MCF 10A (cell line): ENCODE results near the gene SMC1A. TPM values are rescaled to one million over a fixed set of nuclear protein-coding genes. Genes with fewer than 3 reads are reported as not detected.

Experiments
- BruUV-seq: library from RNA; stranded (reverse); fragments of 400-500 nt; replicated peaks from 2 replicates; lab custom pipeline; 2021; lab: Mats Ljungman, UMichigan
- CTCF ChIA-PET: fragments of 300-600 bp; sonication (Branson Sonifier 250); formaldehyde crosslinking; extraction: SDS; loops from one replicate; lab custom pipeline; 2021; ENCODE audit warnings: antibody characterized with exemption, inconsistent platforms; lab: Yijun Ruan, JAX
- POLR2A ChIA-PET: fragments of 300-600, 350-650 bp; sonication (Branson Sonifier 250); formaldehyde crosslinking; extraction: SDS; loops from one replicate; lab custom pipeline; 2020; ENCODE audit warnings: antibody characterized with exemption, inconsistent platforms; lab: Yijun Ruan, JAX
- DNase-seq: peaks from one replicate; pipeline ENCODE4 v3.0.0-alpha.2; 2018; ENCODE audit not compliant: unreplicated experiment
- H3K27ac Mint-ChIP-seq: one replicate; pipeline ENCODE4 v1.8.0; 2022; ENCODE audit warnings: mild to moderate bottlenecking, low read depth, mixed read lengths; ENCODE audit not compliant: unreplicated experiment
- H3K27me3 Mint-ChIP-seq: one replicate; pipeline ENCODE4 v1.8.0; 2022; ENCODE audit warnings: mixed read lengths; ENCODE audit not compliant: insufficient read depth, unreplicated experiment
- H3K36me3 Mint-ChIP-seq: one replicate; pipeline ENCODE4 v1.8.0; 2022; ENCODE audit warnings: mild to moderate bottlenecking, moderate library complexity, mixed read lengths; ENCODE audit not compliant: insufficient read depth, unreplicated experiment
- H3K4me1 Mint-ChIP-seq: one replicate; pipeline ENCODE4 v1.8.0; 2022; ENCODE audit warnings: mixed read lengths; ENCODE audit not compliant: insufficient read depth, unreplicated experiment
- H3K4me3 Mint-ChIP-seq: one replicate; pipeline ENCODE4 v1.8.0; 2022; ENCODE audit warnings: mild to moderate bottlenecking, moderate library complexity, mixed read lengths; ENCODE audit not compliant: unreplicated experiment
- H3K9me3 Mint-ChIP-seq: one replicate; pipeline ENCODE4 v1.8.0; 2022; ENCODE audit warnings: mixed read lengths; ENCODE audit not compliant: unreplicated experiment
- intact Hi-C: fragments of 100-400 bp; cut with micrococcal nuclease; formaldehyde crosslinking; loops from 2 replicates; pipeline ENCODE4 v1.14.1; 2022
- total RNA-seq: library from RNA; stranded (reverse); gene quantifications from 2 replicates; pipeline ENCODE4 v1.2.3, GENCODE V29; 2022
- TF ChIP-seq, protein P1 (sequence below): fragments of 200-600 bp; IDR thresholded peaks from one replicate; pipeline ENCODE4 v1.8.0; 2022; ENCODE audit warnings: antibody characterized with exemption, mild to moderate bottlenecking; ENCODE audit not compliant: unreplicated experiment

The SMC1A gene
- total RNA-seq, 1 experiment from 2014 or later, result 89.6 TPM

DNA sequence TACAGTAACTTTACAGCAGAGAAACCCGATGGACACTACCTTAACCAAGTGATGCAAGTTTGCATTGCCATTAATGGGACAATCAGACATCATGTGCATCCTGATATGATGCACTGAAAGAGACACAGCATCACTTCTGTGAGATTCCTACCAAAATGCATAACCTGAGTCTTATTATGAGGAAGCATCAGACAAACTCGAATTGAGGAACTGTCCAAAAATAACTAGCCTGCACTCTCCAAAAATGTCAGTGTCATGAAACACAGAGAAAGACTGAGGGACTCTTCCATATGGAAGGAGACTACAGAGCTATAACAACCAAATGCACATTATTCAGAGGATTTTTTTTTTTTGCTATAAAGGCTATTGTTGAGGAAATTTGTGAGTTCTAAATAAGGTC, 74.5 kb downstream of the SMC1A start:
- Mint-ChIP-seq H3K36me3 (no peaks in the 10 kb centered on the region), H3K9me3 (no peaks in the 10 kb centered on the region), H3K27ac (no peak overlapping the region), H3K4me3 (no peak overlapping the region), H3K4me1 (no peaks in the 10 kb centered on the region), H3K27me3 (peaks cover 24% of the 10 kb centered on the region)
- intact Hi-C loops, result no loop called here
- ChIA-PET CTCF (no interaction called here), POLR2A (no interaction called here)
- TF ChIP-seq, protein P1, sequence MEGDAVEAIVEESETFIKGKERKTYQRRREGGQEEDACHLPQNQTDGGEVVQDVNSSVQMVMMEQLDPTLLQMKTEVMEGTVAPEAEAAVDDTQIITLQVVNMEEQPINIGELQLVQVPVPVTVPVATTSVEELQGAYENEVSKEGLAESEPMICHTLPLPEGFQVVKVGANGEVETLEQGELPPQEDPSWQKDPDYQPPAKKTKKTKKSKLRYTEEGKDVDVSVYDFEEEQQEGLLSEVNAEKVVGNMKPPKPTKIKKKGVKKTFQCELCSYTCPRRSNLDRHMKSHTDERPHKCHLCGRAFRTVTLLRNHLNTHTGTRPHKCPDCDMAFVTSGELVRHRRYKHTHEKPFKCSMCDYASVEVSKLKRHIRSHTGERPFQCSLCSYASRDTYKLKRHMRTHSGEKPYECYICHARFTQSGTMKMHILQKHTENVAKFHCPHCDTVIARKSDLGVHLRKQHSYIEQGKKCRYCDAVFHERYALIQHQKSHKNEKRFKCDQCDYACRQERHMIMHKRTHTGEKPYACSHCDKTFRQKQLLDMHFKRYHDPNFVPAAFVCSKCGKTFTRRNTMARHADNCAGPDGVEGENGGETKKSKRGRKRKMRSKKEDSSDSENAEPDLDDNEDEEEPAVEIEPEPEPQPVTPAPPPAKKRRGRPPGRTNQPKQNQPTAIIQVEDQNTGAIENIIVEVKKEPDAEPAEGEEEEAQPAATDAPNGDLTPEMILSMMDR, result no peak
- DNase-seq, result no peak
- no TSS peak for BruUV-seq

DNA sequence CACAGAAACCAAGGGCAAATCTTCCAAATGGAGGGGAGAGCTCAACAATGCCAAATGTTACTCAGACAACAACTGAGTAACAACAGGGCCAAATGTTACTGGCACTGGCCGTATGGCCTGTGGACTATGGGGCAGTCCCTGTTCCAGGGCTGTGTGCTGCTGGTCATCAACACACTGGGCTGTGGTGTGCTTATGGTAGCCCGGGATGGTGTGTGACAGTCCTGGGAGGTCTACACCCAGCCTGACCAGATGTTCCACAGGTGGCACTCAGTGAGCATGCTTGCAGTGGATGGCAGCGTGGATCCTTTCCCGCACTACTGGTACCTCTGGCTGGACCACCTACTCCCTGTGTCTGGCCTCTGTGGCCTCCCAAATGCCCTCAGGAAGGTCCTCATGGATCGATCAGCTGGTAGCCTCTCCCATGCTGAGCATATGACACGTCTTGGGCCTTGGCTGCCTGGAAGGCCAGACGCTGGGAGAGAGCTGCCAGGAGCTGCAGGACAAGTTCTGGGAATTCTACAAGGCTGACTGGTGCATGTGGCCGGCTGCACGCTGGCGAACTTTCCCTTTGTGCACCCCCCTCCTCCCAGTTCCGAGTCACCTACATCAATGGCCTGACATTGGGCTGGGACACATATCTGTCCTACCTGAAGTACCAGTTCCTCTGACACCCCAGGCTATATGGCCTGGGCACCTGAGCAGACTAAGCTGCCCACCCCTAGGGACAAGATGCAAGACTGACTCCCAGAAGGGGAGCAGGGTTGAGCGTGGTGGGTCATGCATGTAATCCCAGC, 81.4 kb downstream of the SMC1A start:
- intact Hi-C loops, result no loop called here
- BruUV-seq, result no TSS peak
- Mint-ChIP-seq H3K27ac (no peak overlapping the region), H3K9me3 (no peaks in the 10 kb centered on the region), H3K4me1 (no peaks in the 10 kb centered on the region), H3K27me3 (peaks cover 21% of the 10 kb centered on the region), H3K4me3 (no peak overlapping the region), H3K36me3 (no peaks in the 10 kb centered on the region)
- ChIA-PET CTCF (interaction anchor here (0.6 to 2.1 kb wide), 5 partner anchors 9 to 140 kb away, joined by 3 to 10 read pairs (median 3); no protein-coding TSS in a partner anchor), POLR2A (no interaction called here)
- DNase-seq, result no peak
- TF ChIP-seq, protein P1, result no peak

GRCh38 chrX:53337101-53337500, 85.4 kb downstream of the SMC1A start:
- POLR2A ChIA-PET, result interaction anchor here (0.6 kb wide), 1 partner anchor 105 kb away, joined by 5 read pairs; no protein-coding TSS in a partner anchor

GRCh38 chrX:53333853-53334252, 88.6 kb downstream of the SMC1A start:
- intact Hi-C loops, result no loop called here
- H3K4me3 Mint-ChIP-seq, result no peak overlapping the region
- H3K9me3 Mint-ChIP-seq, result no peaks in the 10 kb centered on the region
- no peak overlapping the region for H3K27ac Mint-ChIP-seq
- TF ChIP-seq, protein P1, result no peak
- no peak for DNase-seq
- POLR2A ChIA-PET, result no interaction called here
- BruUV-seq, result no TSS peak
- peaks cover 64% of the 10 kb centered on the region for H3K27me3 Mint-ChIP-seq
- peaks cover 5% of the 10 kb centered on the region for H3K36me3 Mint-ChIP-seq
- CTCF ChIA-PET, result interaction anchor here (0.6 to 10.2 kb wide), 4 partner anchors 14 to 149 kb away, joined by 3 to 145 read pairs (median 4); no protein-coding TSS in a partner anchor
- no peaks in the 10 kb centered on the region for H3K4me1 Mint-ChIP-seq

More at GRCh38 chrX:53337101-53337500, 85.4 kb downstream of the SMC1A start:
- no peaks in the 10 kb centered on the region for H3K4me1 Mint-ChIP-seq
- CTCF ChIA-PET, result interaction anchor here (0.7 to 1.2 kb wide), 4 partner anchors 19 to 53 kb away, joined by 3 to 5 read pairs (median 4); no protein-coding TSS in a partner anchor
- no peak for DNase-seq
- TF ChIP-seq, protein P1, result no peak
- H3K9me3 Mint-ChIP-seq, result no peaks in the 10 kb centered on the region
- intact Hi-C loops, result no loop called here
- no TSS peak for BruUV-seq
- no peak overlapping the region for H3K27ac Mint-ChIP-seq
- H3K4me3 Mint-ChIP-seq, result no peak overlapping the region
- peaks cover 54% of the 10 kb centered on the region for H3K27me3 Mint-ChIP-seq
- peaks cover 5% of the 10 kb centered on the region for H3K36me3 Mint-ChIP-seq
